ENCODE measurements around the gene KRTAP5-3. TPM values are rescaled to one million over a fixed set of nuclear protein-coding genes. Genes with fewer than 3 reads are reported as not detected.

Gene KRTAP5-3
- polyA plus RNA-seq, 2 of the 4 experiments (the other 2 are of a cell fraction) = not detected

- ChIA-PET CTCF (interaction anchor here (1.0 to 26.3 kb wide), 7 partner anchors 10 to 598 kb away, joined by 3 to 719 read pairs (median 11); no protein-coding TSS in a partner anchor), POLR2A (interaction anchor here (1.0 to 1.3 kb wide), 2 partner anchors 12 to 13 kb away, joined by 3 to 4 read pairs; partner anchors contain the start of gene DUSP8)
- 87% methylated on average over 10 of the region's 12 CpGs for WGBS (ENCODE audit: missing lambda C conversion rate)
- no peaks in the 10 kb centered on the region for H3K9me3 ChIP-seq
- DNase-seq (ENCODE audit: low read depth in 1 of 2, low spot score in 1 of 2) (no peak), FAIRE-seq (no peak), ATAC-seq (peak in 1 of 2 experiments; percentile 1; a peak in 1 of 6 replicates)
- peaks cover 59% of the 10 kb centered on the region for H3K4me1 ChIP-seq
- H3K4me3 ChIP-seq = peak overlapping the region; percentile 21; the same call in 2 of the 3 replicates
- TF ChIP-seq HOXB13 (CRISPR knock-in tag; IDR thresholded peaks at IDR 0.05; ENCODE audit: low read depth) = no peak
- no peak for TF ChIP-seq HDAC2 (IDR thresholded peaks at IDR 0.05)
- TF ChIP-seq, protein P1, sequence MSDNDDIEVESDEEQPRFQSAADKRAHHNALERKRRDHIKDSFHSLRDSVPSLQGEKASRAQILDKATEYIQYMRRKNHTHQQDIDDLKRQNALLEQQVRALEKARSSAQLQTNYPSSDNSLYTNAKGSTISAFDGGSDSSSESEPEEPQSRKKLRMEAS (IDR thresholded peaks at IDR 0.05) = no peak
- TF ChIP-seq HMGXB4 (CRISPR knock-in tag; IDR thresholded peaks at IDR 0.05; ENCODE audit: borderline replicate concordance) = no peak
- no peak for TF ChIP-seq CHD4 (IDR thresholded peaks at IDR 0.05; ENCODE audit: borderline replicate concordance)
- TF ChIP-seq, protein P2, sequence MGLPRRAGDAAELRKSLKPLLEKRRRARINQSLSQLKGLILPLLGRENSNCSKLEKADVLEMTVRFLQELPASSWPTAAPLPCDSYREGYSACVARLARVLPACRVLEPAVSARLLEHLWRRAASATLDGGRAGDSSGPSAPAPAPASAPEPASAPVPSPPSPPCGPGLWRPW (IDR thresholded peaks at IDR 0.05) = no peak
- TF ChIP-seq EP300 (IDR thresholded peaks at IDR 0.05) = no peak
- TF ChIP-seq EHMT2 (IDR thresholded peaks at IDR 0.05; ENCODE audit: low read depth) = no peak
- no peak for TF ChIP-seq BHLHE40 (IDR thresholded peaks at IDR 0.05; ENCODE audit: low read depth, low read length)
- no peak for TF ChIP-seq GATA3 (IDR thresholded peaks at IDR 0.05; ENCODE audit: borderline replicate concordance)
- no peak for TF ChIP-seq RCOR1 (IDR thresholded peaks at IDR 0.05; ENCODE audit: low read depth, low read length)
- TF ChIP-seq MYC (IDR thresholded peaks at IDR 0.05; ENCODE audit: borderline replicate concordance, low read length) = no peak
- TF ChIP-seq, protein P3, sequence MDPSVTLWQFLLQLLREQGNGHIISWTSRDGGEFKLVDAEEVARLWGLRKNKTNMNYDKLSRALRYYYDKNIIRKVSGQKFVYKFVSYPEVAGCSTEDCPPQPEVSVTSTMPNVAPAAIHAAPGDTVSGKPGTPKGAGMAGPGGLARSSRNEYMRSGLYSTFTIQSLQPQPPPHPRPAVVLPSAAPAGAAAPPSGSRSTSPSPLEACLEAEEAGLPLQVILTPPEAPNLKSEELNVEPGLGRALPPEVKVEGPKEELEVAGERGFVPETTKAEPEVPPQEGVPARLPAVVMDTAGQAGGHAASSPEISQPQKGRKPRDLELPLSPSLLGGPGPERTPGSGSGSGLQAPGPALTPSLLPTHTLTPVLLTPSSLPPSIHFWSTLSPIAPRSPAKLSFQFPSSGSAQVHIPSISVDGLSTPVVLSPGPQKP (IDR thresholded peaks at IDR 0.05; ENCODE audit: low read depth, low read length) = no peak
- TF ChIP-seq CBX8 (IDR thresholded peaks at IDR 0.05) = no peak
- no peak for TF ChIP-seq RAD21 (conservative IDR thresholded peaks at IDR 0.05 in 1 of 2, IDR thresholded peaks at IDR 0.05 in 1 of 2)
- no peak for TF ChIP-seq CBX2 (IDR thresholded peaks at IDR 0.05; ENCODE audit: borderline replicate concordance, low read depth)
- peak overlapping the region; percentile 86 to 90 for H3K27ac ChIP-seq
- H3K4me2 ChIP-seq = peak overlapping the region; percentile 87
These were observed 49.5 kb downstream of the KRTAP5-3 start for GRCh38 chr11:1558775-1559110.

GRCh38 chr11:1557904-1558774 lies 50.1 kb downstream of the KRTAP5-3 start:
- Histone ChIP-seq H3K27ac (peak overlapping the region; percentile 86 to 90), H3K4me3 (peak overlapping the region; percentile 21; the same call in 2 of the 3 replicates)
- FAIRE-seq = no peak
- TF ChIP-seq HMGXB4 (CRISPR knock-in tag; IDR thresholded peaks at IDR 0.05; ENCODE audit: borderline replicate concordance) = no peak
- TF ChIP-seq, protein P4, sequence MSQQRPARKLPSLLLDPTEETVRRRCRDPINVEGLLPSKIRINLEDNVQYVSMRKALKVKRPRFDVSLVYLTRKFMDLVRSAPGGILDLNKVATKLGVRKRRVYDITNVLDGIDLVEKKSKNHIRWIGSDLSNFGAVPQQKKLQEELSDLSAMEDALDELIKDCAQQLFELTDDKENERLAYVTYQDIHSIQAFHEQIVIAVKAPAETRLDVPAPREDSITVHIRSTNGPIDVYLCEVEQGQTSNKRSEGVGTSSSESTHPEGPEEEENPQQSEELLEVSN (IDR thresholded peaks at IDR 0.05; ENCODE audit: borderline replicate concordance, low read depth) = no peak
- TF ChIP-seq KDM5A (IDR thresholded peaks at IDR 0.05) = no peak
- TF ChIP-seq POLR2AphosphoS2 (conservative IDR thresholded peaks at IDR 0.05; ENCODE audit: low read length) = no peak
- TF ChIP-seq, protein P5, sequence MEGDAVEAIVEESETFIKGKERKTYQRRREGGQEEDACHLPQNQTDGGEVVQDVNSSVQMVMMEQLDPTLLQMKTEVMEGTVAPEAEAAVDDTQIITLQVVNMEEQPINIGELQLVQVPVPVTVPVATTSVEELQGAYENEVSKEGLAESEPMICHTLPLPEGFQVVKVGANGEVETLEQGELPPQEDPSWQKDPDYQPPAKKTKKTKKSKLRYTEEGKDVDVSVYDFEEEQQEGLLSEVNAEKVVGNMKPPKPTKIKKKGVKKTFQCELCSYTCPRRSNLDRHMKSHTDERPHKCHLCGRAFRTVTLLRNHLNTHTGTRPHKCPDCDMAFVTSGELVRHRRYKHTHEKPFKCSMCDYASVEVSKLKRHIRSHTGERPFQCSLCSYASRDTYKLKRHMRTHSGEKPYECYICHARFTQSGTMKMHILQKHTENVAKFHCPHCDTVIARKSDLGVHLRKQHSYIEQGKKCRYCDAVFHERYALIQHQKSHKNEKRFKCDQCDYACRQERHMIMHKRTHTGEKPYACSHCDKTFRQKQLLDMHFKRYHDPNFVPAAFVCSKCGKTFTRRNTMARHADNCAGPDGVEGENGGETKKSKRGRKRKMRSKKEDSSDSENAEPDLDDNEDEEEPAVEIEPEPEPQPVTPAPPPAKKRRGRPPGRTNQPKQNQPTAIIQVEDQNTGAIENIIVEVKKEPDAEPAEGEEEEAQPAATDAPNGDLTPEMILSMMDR (IDR thresholded peaks at IDR 0.05) = no peak
- TF ChIP-seq RAD21 (conservative IDR thresholded peaks at IDR 0.05 in 1 of 2, IDR thresholded peaks at IDR 0.05 in 1 of 2) = no peak
- TF ChIP-seq, protein P3 (IDR thresholded peaks at IDR 0.05; ENCODE audit: low read depth, low read length) = no peak
- TF ChIP-seq EP300 (IDR thresholded peaks at IDR 0.05) = no peak
- no peak for TF ChIP-seq NFE2L2 (conservative IDR thresholded peaks at IDR 0.05; ENCODE audit: low read length)
- TF ChIP-seq, protein P6, sequence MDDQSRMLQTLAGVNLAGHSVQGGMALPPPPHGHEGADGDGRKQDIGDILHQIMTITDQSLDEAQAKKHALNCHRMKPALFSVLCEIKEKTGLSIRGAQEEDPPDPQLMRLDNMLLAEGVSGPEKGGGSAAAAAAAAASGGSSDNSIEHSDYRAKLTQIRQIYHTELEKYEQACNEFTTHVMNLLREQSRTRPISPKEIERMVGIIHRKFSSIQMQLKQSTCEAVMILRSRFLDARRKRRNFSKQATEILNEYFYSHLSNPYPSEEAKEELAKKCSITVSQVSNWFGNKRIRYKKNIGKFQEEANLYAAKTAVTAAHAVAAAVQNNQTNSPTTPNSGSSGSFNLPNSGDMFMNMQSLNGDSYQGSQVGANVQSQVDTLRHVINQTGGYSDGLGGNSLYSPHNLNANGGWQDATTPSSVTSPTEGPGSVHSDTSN (IDR thresholded peaks at IDR 0.05) = no peak
- no peak for TF ChIP-seq CHD4 (IDR thresholded peaks at IDR 0.05; ENCODE audit: borderline replicate concordance)
- TF ChIP-seq, protein P2 (IDR thresholded peaks at IDR 0.05) = no peak

More at GRCh38 chr11:1557904-1558774, 50.1 kb downstream of the KRTAP5-3 start:
- peak overlapping the region; percentile 87 for H3K4me2 ChIP-seq
- ChIA-PET CTCF (interaction anchor here (0.8 to 26.3 kb wide), 8 partner anchors 11 to 598 kb away, joined by 3 to 719 read pairs (median 8); no protein-coding TSS in a partner anchor), POLR2A (interaction anchor here (1.1 to 1.3 kb wide), 2 partner anchors 10 to 11 kb away, joined by 3 to 4 read pairs; no protein-coding TSS in a partner anchor)
- no peaks in the 10 kb centered on the region for H3K9me3 ChIP-seq
- WGBS (ENCODE audit: missing lambda C conversion rate) = 49% methylated on average over 19 of the region's 29 CpGs
- DNase-seq (ENCODE audit: low read depth in 1 of 2, low spot score in 1 of 2) (peak; percentile 53 to 71), ATAC-seq (peak; percentile 23 to 57; a peak in 3 of 6 replicates)
- H3K4me1 ChIP-seq = peaks cover 59% of the 10 kb centered on the region

Data from A549 (cell line).